Hepatocyte (in vitro differentiated cells): Measurements from ENCODE around the gene PBX3.

Source experiments
- CTCF ChIP-seq: fragments of 200-600 bp; sonication (generic); IDR thresholded peaks from 2 replicates; pipeline ENCODE4 v1.5.1; 2016; ENCODE audit warnings: antibody characterized with exemption, mild to moderate bottlenecking; ENCODE audit not compliant: poor library complexity
- EZH2 ChIP-seq: fragments of 200-600 bp; sonication (generic); IDR thresholded peaks from 2 replicates; pipeline ENCODE4 v1.6.1; 2016; ENCODE audit warnings: antibody characterized with exemption, mild to moderate bottlenecking, borderline replicate concordance
- EZH2phosphoT487 ChIP-seq: fragments of 200-600 bp; sonication (generic); IDR thresholded peaks from one replicate; pipeline ENCODE4 v1.6.1; 2018; ENCODE audit warnings: antibody characterized with exemption, mild to moderate bottlenecking, low read depth, moderate library complexity; ENCODE audit not compliant: unreplicated experiment, severe bottlenecking

- TF ChIP-seq CTCF: no peak
- TF ChIP-seq EZH2: no peak
- no peak for TF ChIP-seq EZH2phosphoT487
Observed at GRCh38 chr9:125807079-125807478, 59.9 kb downstream of the PBX3 start.
